HG03575 (cell line): Measurements from ENCODE around the gene HOMER3.
"Not testable (repeated sequence)": the region's sequence is repeated elsewhere in the genome, so short reads cannot be mapped to it uniquely, and the experiment has no call there.

Experiments
- ATAC-seq: cut with Tn5 transposase; IDR thresholded peaks from one replicate; pipeline ENCODE4 v1.9.1; 2021; ENCODE audit not compliant: unreplicated experiment, insufficient number of reproducible peaks, low FRiP score; ENCODE audit errors: extremely low read depth

HOMER3 gene

DNA sequence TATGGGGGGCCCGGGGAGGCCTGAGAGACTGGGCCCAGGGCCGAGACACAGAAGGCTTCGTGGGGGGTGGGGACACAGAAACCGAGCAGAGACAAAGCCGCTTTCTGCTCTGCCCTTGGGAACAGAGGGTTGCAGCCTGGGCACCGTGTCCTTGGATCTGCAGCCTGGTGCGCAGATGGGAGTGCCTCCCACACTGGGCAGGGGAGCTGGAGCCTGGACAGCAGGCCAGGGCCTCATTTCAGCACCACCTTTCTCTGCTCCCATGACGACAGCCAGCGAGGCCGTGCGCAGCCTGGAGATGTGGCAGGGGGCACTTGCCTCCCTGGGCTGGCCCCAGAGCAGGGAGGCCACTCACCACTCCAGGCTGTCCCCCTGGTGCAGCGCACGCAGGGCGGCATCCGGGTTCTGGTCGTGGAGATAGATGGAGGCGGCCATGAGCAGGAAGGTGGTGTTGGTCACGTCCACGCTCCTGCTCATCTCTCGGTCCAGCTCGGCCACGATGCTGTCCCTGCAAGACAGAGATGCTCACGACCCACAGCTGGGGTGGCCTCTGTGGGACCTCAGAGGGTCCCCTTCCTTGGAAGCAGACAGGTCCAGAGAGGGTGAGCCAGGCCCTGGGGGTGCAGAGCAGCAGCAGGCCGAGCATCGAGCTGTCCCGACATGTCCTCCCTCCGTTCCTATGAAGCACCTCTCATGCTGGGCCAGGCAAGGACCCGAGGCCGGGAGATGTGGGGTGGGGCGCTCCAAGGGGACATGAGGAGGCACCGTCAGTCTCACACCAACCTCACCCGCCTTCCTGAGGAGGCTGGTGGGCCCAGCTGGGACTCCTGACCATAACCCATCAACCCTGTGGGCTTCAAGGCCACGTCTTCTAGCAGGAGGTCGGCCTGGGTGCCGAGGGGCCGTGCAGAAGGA, 34.2 kb downstream of the HOMER3 start:
- no peak for ATAC-seq

DNA sequence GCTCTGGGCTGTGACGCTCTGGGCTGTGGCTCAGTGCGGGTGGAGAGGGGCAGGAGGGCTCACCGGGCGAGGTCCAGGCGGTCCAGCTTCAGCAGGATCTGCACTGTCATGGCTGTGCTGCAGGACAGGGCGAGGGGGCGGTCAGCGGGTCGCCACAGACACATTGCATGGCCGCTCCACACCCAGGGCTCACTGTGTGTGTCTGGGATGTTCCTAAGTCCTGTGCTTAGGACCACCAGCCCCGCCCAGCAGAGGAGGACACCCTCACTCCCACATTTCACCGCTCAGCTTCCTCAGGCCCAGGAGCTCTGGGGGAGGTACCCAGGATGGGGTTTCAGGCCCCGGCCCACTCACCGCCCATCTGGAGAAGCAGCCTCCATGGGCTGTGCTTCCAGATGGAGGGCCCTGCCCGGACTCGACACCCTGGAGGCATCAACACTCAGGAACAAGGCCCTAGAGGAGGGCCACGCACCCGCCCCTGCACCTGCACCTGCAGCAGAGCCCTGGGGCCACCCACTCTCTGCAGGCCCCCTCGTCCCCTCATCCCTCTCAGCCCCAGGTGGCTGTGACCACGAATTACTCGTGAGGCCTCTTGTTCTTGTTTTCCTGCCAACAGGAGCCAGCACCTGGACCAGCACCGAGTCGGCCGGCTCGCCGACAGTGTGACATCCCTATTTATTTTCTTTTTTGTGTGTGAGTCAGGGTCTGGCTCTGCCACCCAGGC, 35.3 kb downstream of the HOMER3 start:
- no peak for ATAC-seq

DNA sequence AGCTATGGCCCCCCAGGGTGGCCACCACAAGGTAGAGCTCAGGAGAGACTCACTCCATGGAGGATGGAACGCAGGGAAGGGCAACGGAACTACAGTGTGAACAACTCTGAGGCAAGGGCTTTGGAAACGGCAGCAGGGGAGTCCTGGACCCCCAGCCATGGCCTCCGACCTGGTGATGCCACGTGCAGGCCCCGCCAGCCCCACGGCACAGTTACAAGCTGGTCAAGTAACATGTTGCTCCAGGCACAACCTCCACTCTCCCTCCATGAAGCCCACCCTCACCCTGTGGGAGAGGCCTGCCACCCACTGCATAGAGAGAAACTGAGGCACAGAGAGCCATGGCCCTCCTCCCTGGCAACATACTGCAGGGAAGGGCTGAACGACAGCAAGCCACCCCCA, 36.0 kb downstream of the HOMER3 start:
- ATAC-seq, result no peak

DNA sequence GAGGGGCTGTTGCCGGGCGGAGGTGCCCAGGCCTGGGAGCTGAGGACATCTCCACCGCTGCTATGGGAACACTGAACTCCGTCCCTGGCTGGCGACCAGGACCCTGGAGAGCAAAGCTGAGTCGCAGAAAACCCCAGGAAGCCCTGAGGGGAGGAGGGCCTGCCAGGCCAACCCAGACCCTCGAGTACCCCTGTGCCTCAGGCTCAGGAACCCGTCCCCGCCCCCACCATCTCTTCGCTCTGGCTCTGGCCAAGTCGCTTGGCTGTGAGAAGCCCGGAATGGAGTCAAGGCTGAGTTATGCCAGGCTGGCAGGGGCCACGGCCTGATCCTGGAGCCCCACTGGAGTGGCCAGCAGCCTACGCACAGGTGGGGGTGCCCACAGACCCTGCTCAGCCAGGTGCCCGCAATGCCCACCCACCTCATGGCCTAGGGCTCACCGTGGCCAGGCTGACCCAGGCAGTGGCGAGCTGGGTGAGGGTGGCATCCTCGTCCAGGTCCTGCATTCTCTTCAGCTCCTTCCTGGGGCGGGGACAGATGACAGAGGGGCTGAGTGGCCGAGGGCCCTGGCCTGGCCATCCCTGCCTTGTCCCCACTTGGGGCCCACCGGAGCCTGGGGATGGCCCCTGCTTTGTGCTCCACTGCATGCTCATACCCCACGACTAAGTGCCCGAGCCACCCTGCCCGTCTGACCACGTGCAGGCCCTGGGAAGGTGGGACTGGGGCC, 36.5 kb downstream of the HOMER3 start:
- no peak for ATAC-seq

DNA sequence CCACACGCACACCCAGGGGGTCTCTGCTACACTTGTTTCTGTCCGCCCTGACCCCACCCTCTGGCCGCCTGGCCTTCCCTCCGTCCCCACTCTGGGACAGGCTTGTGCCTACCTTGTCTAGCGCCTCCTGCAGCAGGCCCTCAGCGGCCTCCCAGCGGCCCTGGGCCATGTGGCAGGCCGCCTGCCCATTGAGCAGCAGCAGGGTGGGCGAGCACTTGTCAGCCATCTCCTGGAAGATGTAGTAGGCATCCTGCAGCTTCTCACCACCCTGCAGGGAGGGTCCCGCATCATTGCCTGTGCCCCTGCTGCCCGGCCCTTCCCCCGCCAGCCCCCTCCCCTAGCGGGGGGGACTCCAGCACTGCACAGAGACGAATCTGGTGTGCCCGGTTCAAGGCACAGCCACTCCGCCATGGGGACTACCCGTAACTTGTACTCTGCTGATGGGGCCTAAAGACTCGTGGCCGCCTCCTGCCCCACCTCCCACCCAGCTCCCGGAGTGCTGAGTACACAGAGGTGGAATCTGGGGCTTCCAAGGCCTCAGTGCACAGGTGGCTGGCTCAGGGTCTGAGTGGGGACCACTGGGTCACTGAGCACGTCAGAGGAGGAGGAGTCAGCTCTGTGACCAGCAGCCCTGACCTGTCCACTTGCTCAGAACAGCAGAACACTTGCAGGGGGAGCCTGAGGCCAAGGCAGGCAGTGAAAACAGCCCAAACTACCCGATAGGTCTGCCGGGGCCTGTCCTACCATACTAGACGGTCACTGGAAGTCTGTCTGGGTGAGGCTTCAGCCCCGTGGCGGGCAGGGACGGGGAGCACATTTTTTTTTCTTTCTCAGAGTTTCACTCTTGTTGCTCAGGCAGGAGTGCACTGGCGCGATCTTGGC, 37.6 kb downstream of the HOMER3 start:
- no peak for ATAC-seq

DNA sequence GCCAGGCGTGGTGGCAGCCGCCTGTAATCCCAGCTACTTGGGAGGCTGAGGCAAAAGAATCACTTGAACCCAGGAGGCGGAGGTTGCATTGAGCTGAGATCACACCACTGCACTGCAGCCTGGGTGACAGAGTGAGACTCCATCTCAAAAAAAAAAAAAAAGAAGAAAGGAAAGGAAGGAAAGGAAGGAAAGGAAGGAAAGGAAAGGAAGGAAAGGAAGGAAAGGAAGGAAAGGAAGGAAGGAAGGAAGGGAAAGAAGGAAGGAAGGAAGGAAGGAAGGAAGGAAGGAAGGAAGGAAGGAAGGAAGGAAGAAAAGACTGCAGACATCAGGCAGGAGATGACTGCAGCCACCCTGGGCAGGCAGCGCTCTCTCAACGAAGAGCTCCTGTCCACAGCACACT, 38.5 kb downstream of the HOMER3 start:
- not testable (repeated sequence) for ATAC-seq

DNA sequence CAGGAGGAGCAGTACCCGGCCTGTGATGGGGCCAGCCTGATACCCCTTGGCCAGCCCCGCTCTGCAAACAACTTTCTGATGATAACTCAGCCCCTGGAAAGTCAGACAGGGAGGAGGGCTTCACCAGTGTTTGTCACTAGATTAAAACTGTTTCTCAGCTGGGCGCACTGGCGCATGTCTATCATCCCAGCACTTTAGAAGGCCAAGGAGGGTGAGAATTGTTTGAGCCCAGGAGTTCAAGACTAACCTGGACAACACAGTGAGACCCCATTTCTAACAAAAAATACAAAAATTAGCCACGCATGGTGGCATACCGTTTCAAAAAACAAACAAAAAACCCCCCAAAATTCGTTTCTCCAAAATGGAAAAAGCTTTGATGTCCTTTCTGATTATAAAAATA, 39.5 kb downstream of the HOMER3 start:
- no peak for ATAC-seq

DNA sequence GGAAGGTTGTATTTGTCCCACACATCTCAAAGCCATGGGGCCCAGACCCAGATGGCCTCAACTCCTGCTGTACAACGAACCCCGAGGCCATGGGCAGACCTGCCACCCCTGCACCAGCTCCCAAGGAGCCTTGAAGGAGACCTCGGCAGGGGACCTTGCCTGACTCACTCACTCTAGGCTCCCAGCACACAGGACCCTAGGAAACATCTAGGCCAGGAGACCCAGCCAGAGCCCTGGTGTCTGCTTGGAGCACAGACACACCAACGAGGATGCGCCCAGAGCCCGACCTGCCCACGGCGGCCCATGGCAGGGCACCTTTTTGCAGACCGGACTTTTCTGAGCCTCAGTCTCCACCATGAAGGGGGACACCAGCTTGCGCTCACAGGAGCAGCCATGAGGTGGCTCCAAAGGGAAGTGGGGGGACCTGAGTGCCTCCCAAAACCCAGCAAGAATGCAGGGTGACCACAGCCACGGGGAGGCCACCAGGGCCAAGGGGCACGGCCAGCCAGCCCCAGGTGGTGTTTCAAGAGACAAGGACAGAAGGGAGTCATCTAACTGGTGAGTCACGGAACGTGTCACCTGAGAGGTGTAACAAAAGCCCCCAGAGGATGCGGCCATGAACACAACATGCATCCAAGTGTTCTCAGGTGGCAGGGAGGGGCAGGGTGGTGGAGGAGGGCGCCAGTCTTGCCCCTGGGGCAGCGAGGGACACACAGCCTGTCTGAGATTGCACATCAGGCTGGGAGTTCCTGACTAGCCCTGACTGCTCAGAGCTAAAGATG, 40.1 kb downstream of the HOMER3 start:
- no peak for ATAC-seq

DNA sequence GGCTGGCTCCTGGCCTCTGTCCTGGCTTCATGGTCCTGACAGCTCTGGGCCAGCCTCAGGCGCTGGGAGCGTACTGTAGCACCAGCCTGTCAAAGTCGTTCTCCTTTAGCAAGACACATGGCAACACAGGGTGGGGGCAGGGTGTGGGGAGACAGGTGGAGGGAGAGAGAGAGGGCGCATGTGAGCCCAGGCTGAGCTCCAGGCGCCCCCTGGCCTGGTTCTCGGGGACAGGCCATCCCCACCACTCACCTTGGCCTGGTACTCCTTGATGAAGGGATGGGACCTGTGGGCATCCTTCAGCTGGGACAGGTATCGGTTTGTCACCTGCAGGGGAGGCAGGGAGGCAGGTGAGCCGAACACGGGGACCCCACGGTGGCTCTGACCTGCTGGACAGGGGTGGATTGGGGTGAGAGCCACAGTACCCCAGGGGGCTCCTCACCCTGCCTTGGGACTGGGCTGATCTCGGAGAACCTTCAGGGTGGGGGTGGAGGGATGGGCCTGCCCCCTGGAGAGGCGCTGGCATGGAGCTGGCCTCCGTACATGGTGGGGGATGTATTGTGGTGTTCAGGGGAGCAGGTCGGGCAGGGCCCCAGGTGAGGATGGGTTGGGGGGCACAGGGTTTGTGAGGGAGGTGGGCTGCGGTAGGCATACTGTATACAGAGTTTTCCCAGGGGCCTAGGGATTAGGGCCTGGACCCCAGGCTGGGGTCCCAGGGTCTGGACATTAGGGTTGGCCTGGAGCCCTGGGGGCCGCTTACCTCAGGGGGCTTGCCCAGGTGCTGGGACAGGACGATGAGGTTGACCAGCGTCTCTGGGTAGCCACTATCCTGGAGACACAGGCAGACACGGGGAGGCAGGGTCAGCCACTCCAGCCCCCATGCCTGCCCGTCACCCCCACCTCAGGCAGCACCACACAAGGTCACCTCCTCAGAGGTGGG, 41.1 kb downstream of the HOMER3 start:
- no peak for ATAC-seq

DNA sequence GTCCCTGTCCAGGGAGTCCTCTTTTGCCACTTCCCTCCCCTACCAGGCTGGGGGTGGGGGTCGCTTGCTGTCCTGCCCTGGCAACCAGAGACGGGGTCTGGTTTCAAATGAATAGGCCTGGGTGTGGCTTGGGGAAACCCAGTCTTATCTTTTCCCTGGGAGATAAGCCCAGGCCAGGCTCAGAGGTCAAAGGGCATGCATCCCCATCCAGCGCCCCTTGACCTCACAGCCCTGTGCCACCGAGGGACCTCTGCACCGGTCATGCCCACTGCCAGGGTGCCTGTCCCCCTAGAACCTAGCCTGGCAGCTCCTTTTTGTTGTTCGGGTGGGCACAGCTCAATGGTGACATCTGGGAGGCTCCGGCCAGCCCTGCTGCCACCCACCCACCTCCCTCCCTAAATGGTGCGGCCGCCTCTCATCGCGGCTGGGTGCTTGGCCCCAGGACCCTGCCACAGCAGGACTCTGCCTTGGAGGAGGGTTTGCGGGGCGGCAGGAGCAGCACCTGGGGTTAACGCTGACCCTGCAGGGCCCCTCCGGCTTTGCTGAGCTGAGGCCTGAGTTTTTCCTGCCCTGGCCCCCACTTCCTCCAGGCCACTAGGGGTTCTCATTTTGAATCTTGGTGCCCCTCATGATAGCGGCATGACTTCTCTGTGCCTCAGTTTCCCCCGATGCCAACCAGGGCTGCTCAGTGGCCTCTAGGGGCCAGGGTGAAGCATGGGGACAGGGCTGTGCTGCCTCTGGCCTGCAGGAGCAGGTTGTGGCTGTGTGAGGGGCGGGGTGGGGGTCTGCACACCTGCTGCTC, 42.2 kb downstream of the HOMER3 start:
- ATAC-seq, result no peak

DNA sequence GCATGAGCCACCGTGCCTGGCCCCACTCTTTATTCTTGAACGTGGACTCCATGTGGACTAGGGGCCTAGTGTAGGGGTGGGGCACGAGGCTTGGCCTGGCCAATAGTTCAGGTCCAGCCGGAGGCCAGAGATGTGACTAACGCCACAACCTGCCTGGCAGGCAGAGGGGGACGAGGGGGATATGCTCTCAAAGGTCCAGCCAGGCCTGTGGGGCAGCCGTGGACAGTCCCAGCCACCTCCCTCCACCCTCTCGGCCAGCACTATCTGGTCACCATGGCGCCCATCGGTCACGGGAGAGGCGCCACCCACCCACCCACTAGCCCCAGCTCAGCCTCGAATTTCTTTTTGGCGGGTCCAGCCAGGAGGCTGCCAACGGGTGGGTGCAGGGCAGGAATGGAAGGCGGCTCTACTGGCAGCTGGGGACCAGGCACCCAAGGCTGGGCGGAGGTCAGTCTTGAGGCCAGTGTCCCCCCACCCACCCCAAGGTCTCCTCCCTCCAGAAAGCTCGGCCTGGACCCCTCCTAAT, 42.9 kb downstream of the HOMER3 start:
- no peak for ATAC-seq

DNA sequence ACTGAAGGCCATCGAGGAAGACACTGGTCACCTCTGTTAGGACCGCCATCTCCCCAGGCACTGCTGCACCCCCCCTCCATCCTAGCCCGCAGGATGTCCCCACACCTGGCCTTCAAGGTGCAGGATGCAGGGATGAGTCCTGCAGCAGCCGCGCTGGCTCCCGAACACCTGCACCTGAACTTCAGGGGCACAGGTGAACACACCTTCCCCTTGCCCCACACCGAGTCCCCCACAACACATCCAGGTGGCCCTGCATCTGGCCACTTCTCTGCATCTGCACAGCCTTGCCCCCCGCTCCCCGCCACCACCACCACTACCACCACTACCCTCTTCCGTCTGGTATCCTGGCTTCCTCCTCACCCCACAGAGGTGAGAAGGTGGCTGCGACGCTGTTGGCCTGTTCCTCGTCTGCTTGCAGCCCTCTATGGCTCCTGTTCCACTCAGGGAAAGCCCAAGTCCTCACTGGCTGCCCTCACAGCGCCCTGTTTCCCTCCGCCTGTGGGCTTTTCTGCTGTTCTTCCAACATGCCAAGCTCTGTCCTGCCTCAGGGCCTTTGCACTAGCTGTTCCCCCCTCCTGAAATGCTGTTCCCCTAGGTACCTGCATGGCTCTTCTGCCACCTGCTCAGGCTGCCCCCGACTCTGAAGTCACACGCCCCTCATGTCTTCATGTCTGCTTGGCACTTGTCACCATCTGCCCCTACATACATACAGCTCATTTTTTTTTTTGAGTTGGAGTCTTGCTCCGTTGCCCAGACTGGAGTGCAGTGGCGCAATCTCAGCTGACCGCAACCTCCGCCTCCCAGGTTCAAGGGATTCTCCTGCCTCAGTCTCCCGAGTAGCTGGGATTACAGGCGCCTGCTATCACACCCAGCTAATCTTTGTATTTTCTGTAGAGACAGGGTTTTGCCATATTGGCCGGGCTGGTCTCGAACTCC, 43.7 kb downstream of the HOMER3 start:
- ATAC-seq, result no peak

DNA sequence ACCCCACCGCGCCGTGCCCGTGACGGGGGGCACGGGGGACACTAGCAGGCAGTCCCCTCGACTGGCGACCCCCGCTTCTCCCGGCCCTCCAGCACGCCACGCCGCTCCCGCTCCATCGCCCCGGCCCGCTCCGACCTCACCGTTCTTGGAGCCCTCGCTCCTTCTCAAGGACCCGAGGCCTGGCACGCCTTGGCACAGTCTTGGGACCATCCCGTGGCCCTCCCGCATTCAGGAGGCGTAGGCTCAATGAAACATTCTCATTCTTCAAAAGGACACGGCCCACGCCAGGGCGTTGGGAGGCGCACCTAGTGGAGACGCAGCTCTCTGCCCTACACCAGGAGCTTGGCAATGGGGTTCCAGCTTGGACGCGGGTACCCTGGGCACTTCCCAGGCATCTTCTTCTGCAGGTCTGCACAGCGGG, 44.6 kb downstream of the HOMER3 start:
- ATAC-seq, result no peak

DNA sequence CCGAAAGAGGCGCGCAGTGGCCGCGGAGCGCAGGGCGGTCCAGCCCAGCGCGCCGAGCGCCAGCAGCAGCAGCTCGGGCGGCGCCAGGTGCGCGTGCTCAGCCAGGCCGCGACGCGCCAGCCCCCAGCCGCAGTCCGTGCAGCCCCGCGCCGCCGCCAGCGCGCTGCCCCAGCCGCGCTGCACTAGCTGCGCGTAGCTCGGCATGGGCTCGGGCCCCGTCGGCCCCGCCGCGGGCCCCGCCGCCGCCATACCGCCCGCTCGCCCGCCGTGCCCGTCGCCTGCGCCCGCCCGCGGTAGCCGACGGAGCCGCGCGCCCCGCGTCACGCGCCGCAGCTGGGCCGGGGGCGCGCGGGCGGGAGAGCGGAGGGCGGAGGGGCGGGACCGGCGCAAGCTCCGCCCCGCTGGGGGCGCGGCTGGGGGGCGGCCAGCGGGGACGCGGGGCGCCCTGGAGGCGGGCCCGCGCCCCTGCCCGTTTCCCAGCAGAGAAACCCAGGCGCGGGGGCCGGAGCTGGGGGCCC, 45.1 kb downstream of the HOMER3 start, which contains the start of gene CERS1:
Gene CERS1, minus strand, starts transcription at position 335 of the 518 bp plus-strand sequence. Its CDS starts 86 bp downstream, at position 249.
- ATAC-seq, result no peak
